Bone marrow (tissue), 2 donors: ENCODE results near the gene AGPAT2.

Experiments used
- DNase-seq, 2 donors: peaks; one replicate each; lab custom pipeline; 2025; lab: John Stamatoyannopoulos, UW

AGPAT2 gene

DNA sequence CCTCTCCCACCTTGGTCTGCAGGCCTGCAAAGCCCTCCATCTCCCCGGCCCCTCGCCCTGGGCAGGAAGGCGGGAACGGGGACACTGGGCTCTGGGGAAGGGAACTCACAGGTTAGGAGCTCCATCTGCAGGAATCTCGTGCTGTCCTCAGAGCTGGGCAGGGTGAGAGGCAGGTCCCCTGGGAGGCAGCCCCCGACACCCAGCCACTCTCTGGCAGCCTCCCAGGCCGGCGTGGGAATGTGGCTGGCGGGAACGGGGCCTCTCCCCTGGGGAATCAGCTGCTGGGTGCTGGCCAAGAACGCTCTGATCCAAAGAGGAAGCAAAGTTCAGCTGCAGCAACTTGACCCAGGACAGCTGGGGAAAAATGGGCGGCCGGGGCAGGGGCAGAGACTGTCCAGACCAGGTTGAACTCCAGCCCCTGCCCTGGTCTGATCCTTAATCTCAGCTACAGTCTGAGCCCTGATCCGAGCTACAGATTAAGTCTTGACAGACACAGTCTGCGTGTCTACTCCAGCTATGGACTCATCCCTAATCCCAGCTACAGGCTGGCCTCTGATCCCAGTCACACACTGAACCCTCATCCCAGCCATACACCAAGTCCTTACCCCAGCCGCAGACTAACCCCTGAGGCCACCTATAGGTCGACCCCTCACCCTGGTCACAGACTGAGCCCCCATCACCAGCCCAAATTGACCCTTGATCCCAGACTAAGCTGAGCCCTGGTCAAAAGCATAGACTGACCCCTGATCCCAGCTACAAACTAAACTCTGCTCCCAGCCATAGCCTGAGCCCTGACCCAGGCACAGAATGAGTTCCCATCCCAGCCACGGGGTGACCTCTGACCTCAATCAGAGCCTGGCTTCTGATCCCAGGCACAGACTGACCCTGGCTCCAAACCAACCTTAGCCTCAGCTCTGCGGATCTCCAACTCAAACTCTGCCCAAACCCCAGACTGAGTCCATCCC lies 61.9 kb downstream of the AGPAT2 start:
- no peak for DNase-seq

DNA sequence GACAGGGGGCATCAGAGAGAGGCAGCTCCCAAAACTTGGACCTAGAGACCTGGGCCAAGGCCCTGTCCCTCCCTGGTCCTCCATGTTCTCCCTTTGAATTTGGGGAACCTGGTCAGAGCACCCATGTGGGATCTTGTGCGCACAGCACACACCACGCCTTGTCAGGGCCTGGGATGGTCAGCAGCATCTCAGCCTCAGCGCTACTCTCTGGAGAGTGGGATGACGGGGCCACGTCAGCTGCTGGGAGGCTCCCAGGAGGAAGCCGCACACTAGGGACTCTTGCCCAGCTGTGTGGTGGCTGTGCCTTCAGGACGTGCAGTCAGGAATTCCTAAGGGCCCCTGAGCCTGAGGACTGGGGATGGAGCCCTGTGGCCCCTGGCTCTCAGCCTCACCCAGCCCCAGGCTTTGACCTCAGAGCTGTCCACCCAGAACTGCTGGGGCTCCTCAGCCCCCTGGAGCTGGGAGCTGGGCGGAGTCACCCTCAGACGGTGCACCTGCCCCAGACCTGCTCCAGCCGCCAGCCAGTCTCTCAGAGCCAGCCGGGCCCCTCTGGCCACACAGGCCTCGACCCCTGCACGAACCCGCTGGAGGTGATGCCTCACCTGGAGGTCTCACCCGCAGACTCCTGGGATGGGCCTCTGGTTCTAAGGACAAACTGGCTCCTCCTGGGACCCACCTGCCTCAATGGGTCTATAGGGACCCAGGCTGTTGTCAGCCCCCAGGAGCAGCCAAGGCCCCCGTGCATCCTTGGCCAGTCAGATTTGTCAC lies 62.9 kb downstream of the AGPAT2 start:
- DNase-seq, result no peak

DNA sequence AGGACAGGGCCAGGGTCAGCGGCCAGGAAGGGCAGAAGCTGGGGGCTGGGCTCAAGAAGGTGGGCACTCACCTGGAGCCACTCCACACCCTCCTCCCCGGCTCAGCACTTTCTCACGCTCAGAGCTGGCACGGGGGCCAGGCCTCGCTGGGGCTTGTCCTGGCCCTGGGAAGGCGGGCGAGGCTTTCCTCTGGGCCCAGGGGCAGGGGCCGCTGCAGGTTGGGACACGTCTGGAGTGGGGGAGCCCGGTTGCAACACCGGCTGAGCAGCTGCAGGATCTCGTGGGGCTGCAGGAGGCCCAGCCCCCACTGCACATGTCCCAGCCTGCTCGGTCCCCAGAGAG lies 63.4 kb downstream of the AGPAT2 start:
- no peak for DNase-seq
